Activated T-cell treated with anti-CD3 and anti-CD28 coated beads, Interleukin-2, amount 50 U/mL, for 72 hours (primary cell): ENCODE measurements around the gene ASCC3. TPM values are rescaled to one million over a fixed set of nuclear protein-coding genes. Genes with fewer than 3 reads are reported as not detected.
A peak's percentile ranks its signal among the peaks of the same experiment; 100 is the strongest.

Experiments
- ATAC-seq, 2 donors: fragments of 150-1000 bp; cut with Tn5 transposase; replicated peaks in 1 of 2; 2 replicates each; pipeline ENCODE4 v1.10.0; 2021; ENCODE audit warnings: moderate library complexity in 2 of 2, mild to moderate bottlenecking in 1 of 2
- DNase-seq, 2 donors: peaks; one replicate each; pipeline ENCODE4 v3.0.0; 2021 to 2022; ENCODE audit warnings: mixed read lengths in 1 of 2
- H3K27ac Mint-ChIP-seq: one replicate; pipeline ENCODE4 v1.8.0; 2022; ENCODE audit warnings: mild to moderate bottlenecking, moderate library complexity, mixed read lengths
- H3K27me3 Mint-ChIP-seq: one replicate; pipeline ENCODE4 v1.8.0; 2022; ENCODE audit warnings: low read depth, mixed read lengths
- H3K36me3 Mint-ChIP-seq, 2 donors: one replicate each; pipeline ENCODE4 v1.8.0; 2022; ENCODE audit warnings: mixed read lengths in 2 of 2, mild to moderate bottlenecking in 1 of 2; ENCODE audit not compliant: insufficient read depth in 2 of 2
- H3K4me1 Mint-ChIP-seq: one replicate; pipeline ENCODE4 v1.8.0; 2022; ENCODE audit warnings: low read depth, mixed read lengths
- H3K4me3 Mint-ChIP-seq, 2 donors: one replicate each; pipeline ENCODE4 v1.8.0; 2022; ENCODE audit warnings: mild to moderate bottlenecking in 2 of 2, mixed read lengths in 2 of 2, moderate library complexity in 2 of 2
- H3K9me3 Mint-ChIP-seq, 2 donors: one replicate each; pipeline ENCODE4 v1.8.0; 2022; ENCODE audit warnings: mixed read lengths in 2 of 2
- total RNA-seq, 2 donors: library from RNA; stranded (reverse); gene quantifications; one replicate each; pipeline ENCODE4 v1.2.3, GENCODE V29; 2022

ASCC3 gene
- total RNA-seq, 2 donors from 2014 or later: 54.9 to 66.3 TPM

GRCh38 chr6:100721256-100721655 is 159.9 kb downstream of the ASCC3 start:
- Mint-ChIP-seq H3K9me3 (no peaks in the 10 kb centered on the region), H3K27ac (no peak overlapping the region), H3K27me3 (no peaks in the 10 kb centered on the region)

GRCh38 chr6:100719883-100720682 is 161.0 kb downstream of the ASCC3 start:
- Mint-ChIP-seq H3K36me3 (peaks cover 5 to 8% of the 10 kb centered on the region in 2 donors), H3K4me1 (no peaks in the 10 kb centered on the region), H3K27ac (peak overlapping the region; percentile 18), H3K4me3 (peak overlapping the region in 1 of 2 donors; percentile 23), H3K27me3 (no peaks in the 10 kb centered on the region), H3K9me3 (no peaks in the 10 kb centered on the region)
- DNase-seq (no peak), ATAC-seq (no peak)

More at GRCh38 chr6:100721256-100721655, 159.9 kb downstream of the ASCC3 start:
- DNase-seq: no peak
- H3K4me3 Mint-ChIP-seq: no peak overlapping the region
- no peaks in the 10 kb centered on the region for H3K4me1 Mint-ChIP-seq
- H3K36me3 Mint-ChIP-seq: peaks cover 5 to 8% of the 10 kb centered on the region in 2 donors
- ATAC-seq: no peak

- H3K9me3 Mint-ChIP-seq: no peaks in the 10 kb centered on the region
These were observed 168.1 kb downstream of the ASCC3 start for GRCh38 chr6:100712997-100713396.

DNA sequence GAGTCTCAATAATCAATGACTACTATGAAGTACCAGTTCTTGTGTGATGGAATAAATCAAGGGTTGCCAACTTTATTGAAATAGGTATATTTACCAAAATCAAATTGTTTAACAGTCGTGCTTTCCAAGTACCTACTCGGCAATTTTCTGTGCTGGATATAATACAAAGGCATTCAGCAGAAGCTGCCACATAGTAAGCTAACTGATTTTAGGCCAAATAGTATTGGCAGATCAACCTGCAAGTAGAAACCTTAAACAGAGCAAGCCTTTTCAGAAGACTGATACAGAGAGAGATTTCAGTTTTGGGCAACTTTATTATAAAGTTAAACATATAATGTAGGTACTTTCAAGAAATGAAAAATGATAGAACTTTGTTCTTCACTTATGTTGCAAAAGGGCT is 174.6 kb downstream of the ASCC3 start:
- Mint-ChIP-seq H3K9me3 (peaks cover 7% of the 10 kb centered on the region in 2 donors), H3K4me1 (peaks cover 10% of the 10 kb centered on the region), H3K36me3 (peaks cover 9 to 11% of the 10 kb centered on the region in 2 donors), H3K27ac (no peak overlapping the region), H3K27me3 (no peaks in the 10 kb centered on the region), H3K4me3 (no peak overlapping the region)
- no peak for ATAC-seq
- DNase-seq: no peak

More at GRCh38 chr6:100712997-100713396, 168.1 kb downstream of the ASCC3 start:
- peaks cover 0 to 5% of the 10 kb centered on the region in 2 donors for H3K36me3 Mint-ChIP-seq
- no peak overlapping the region for H3K4me3 Mint-ChIP-seq
- no peaks in the 10 kb centered on the region for H3K27me3 Mint-ChIP-seq
- ATAC-seq (no peak), DNase-seq (no peak)
- H3K4me1 Mint-ChIP-seq: no peaks in the 10 kb centered on the region
- no peak overlapping the region for H3K27ac Mint-ChIP-seq

GRCh38 chr6:100704961-100705360 is 176.2 kb downstream of the ASCC3 start:
- Mint-ChIP-seq H3K9me3 (peaks cover 11% of the 10 kb centered on the region in 2 donors), H3K4me1 (peaks cover 11% of the 10 kb centered on the region), H3K27me3 (no peaks in the 10 kb centered on the region), H3K36me3 (peaks cover 13 to 18% of the 10 kb centered on the region in 2 donors), H3K4me3 (no peak overlapping the region), H3K27ac (no peak overlapping the region)
- ATAC-seq (no peak), DNase-seq (no peak)

GRCh38 chr6:100701728-100702127 is 179.4 kb downstream of the ASCC3 start:
- DNase-seq: no peak
- H3K4me1 Mint-ChIP-seq: peaks cover 11% of the 10 kb centered on the region
- H3K27ac Mint-ChIP-seq: no peak overlapping the region
- ATAC-seq: no peak
- H3K4me3 Mint-ChIP-seq: no peak overlapping the region
- H3K36me3 Mint-ChIP-seq: peaks cover 19 to 25% of the 10 kb centered on the region in 2 donors
- peaks cover 15 to 17% of the 10 kb centered on the region in 2 donors for H3K9me3 Mint-ChIP-seq
- no peaks in the 10 kb centered on the region for H3K27me3 Mint-ChIP-seq

DNA sequence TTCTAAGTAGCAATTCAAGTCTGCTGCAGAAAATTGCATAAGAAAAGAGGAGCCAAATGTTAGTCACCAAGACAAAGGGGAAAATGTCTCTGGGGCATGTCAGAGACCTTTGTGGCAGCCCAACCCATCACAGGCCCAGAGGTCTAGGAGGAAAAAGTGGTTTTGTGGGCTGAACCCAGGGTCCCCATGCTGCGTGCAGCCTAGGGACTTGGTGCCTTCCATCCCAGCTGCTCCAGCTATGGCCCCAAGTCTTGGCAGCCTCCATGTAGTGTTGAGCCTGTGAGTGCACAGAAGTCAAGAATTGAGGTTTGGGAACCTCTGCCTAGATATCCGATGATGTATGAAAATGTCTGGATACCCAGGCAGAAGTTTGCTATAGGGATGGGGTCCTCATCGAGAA is 181.1 kb downstream of the ASCC3 start:
- no peak for DNase-seq
- H3K4me1 Mint-ChIP-seq: peaks cover 11% of the 10 kb centered on the region
- ATAC-seq: no peak
- no peak overlapping the region for H3K4me3 Mint-ChIP-seq
- H3K9me3 Mint-ChIP-seq: peaks cover 15 to 17% of the 10 kb centered on the region in 2 donors
- H3K36me3 Mint-ChIP-seq: peaks cover 19 to 25% of the 10 kb centered on the region in 2 donors
- H3K27ac Mint-ChIP-seq: no peak overlapping the region
- H3K27me3 Mint-ChIP-seq: no peaks in the 10 kb centered on the region

DNA sequence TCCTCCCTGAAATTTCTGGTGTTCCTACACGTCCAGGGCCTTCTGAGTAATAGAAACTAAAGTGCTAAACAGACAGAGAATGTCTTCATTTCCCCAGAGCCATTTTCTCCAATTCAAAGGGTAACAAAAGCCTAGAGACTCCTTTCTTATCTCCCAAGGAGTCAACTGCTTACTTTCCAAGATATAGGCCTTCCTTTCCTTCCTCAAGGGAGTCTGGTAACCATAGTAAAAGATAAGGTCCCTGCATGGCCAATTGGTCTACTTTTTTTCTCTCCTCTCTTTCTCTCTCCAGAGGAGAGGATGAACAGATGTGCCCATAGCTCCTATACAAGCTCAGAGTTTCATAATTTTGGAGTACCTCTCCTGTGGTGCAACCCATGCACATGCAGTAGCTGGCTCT is 185.7 kb downstream of the ASCC3 start:
- Mint-ChIP-seq H3K4me1 (no peaks in the 10 kb centered on the region), H3K9me3 (peaks cover 5 to 6% of the 10 kb centered on the region in 2 donors), H3K27ac (no peak overlapping the region), H3K4me3 (no peak overlapping the region), H3K36me3 (peaks cover 6 to 8% of the 10 kb centered on the region in 2 donors), H3K27me3 (no peaks in the 10 kb centered on the region)
- ATAC-seq (no peak), DNase-seq (no peak)

- DNase-seq (no peak), ATAC-seq (no peak)
- Mint-ChIP-seq H3K4me1 (no peaks in the 10 kb centered on the region), H3K36me3 (no peaks in the 10 kb centered on the region), H3K27ac (no peak overlapping the region), H3K27me3 (no peaks in the 10 kb centered on the region), H3K9me3 (no peaks in the 10 kb centered on the region), H3K4me3 (no peak overlapping the region)
These were observed 187.7 kb downstream of the ASCC3 start for GRCh38 chr6:100693249-100693927.

DNA sequence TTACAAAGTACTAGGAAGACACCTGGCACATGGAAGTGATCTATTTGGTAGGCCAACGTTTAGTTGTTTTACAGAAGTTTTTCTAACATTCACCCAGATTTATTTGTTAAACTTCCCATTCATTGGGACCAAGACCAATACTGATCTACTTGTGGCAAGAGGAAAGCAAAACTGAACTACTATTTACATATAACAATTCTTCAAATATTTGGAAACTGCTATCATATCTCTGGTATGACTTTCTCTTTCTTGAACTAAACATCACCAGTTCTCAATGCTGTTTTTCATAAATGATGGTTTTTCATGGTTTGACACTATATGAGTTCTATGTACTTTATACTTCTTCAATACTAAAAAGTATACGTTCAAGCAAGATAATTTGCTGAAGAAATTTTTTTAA is 189.2 kb downstream of the ASCC3 start:
- Mint-ChIP-seq H3K27me3 (no peaks in the 10 kb centered on the region), H3K4me1 (no peaks in the 10 kb centered on the region), H3K9me3 (no peaks in the 10 kb centered on the region), H3K36me3 (no peaks in the 10 kb centered on the region), H3K27ac (no peak overlapping the region), H3K4me3 (no peak overlapping the region)
- ATAC-seq: no peak
- DNase-seq: no peak

- no peak for DNase-seq
- Mint-ChIP-seq H3K4me3 (no peak overlapping the region), H3K36me3 (no peaks in the 10 kb centered on the region), H3K27ac (no peak overlapping the region), H3K4me1 (no peaks in the 10 kb centered on the region), H3K9me3 (no peaks in the 10 kb centered on the region), H3K27me3 (no peaks in the 10 kb centered on the region)
- ATAC-seq: no peak
These were observed 194.9 kb downstream of the ASCC3 start for GRCh38 chr6:100686216-100686615.

DNA sequence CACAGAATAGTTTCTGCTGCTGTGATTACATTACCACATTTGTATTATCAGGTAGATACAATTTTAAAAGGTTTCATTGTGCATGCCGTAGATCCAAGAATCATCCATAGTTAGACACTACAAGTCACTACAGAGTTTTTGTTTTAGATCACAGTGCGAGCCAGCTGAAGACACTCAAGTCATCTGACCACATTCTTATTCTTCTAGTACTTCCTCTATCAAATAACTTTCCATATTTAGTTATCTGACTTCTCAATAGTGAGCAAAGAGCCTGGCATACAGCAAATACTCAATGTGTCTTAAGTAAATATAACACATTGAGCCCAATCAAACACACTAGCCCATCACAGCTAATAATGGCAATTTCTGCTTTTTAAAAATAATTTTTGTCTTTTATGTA is 195.4 kb downstream of the ASCC3 start:
- no peak overlapping the region for H3K27ac Mint-ChIP-seq
- DNase-seq: no peak
- no peaks in the 10 kb centered on the region for H3K4me1 Mint-ChIP-seq
- H3K9me3 Mint-ChIP-seq: no peaks in the 10 kb centered on the region
- H3K27me3 Mint-ChIP-seq: no peaks in the 10 kb centered on the region
- no peaks in the 10 kb centered on the region for H3K36me3 Mint-ChIP-seq
- H3K4me3 Mint-ChIP-seq: no peak overlapping the region
- no peak for ATAC-seq

DNA sequence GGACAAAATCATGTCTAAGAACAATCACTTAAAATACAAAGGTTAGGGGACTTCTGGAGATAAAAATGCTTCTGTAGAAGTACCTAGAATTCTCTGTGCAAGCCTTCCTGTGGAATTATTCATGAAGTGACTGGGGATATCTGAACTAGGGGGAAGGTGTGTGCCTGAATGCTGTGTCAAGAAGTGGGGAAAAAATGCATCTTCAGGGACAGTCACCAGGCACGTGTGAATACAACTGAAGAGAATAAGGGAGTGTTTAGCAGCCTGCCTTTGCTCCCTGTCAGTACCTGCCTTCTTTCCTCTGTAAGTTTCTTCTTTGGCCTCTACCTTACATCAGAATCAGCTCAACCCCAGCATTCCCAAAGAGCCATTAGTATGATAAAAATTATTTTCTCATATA is 201.0 kb downstream of the ASCC3 start:
- Mint-ChIP-seq H3K27ac (no peak overlapping the region), H3K27me3 (no peaks in the 10 kb centered on the region), H3K9me3 (no peaks in the 10 kb centered on the region), H3K36me3 (peaks cover 0 to 2% of the 10 kb centered on the region in 2 donors), H3K4me1 (no peaks in the 10 kb centered on the region), H3K4me3 (no peak overlapping the region)
- no peak for ATAC-seq
- no peak for DNase-seq
